Endothelial cell (in vitro differentiated cells): ENCODE measurements around the gene VWA2. TPM values are rescaled to one million over a fixed set of nuclear protein-coding genes. Genes with fewer than 3 reads are reported as not detected.

Experiments
- DNase-seq: peaks from one replicate; pipeline ENCODE4 v3.0.0; 2021; ENCODE audit warnings: low spot score
- H3K27ac Mint-ChIP-seq: one replicate; pipeline ENCODE4 v1.8.0; 2021; ENCODE audit warnings: mixed read lengths, inconsistent platforms; ENCODE audit not compliant: unreplicated experiment
- H3K27me3 Mint-ChIP-seq: one replicate; pipeline ENCODE4 v1.8.0; 2021; ENCODE audit warnings: mild to moderate bottlenecking, moderate library complexity, mixed read lengths, inconsistent platforms; ENCODE audit not compliant: unreplicated experiment
- H3K36me3 Mint-ChIP-seq: one replicate; pipeline ENCODE4 v1.8.0; 2021; ENCODE audit warnings: mild to moderate bottlenecking, low read depth, mixed read lengths, inconsistent platforms; ENCODE audit not compliant: unreplicated experiment
- H3K4me1 Mint-ChIP-seq: one replicate; pipeline ENCODE4 v1.8.0; 2021; ENCODE audit warnings: mild to moderate bottlenecking, mixed read lengths, inconsistent platforms; ENCODE audit not compliant: unreplicated experiment
- H3K4me3 Mint-ChIP-seq: one replicate; pipeline ENCODE4 v1.8.0; 2021; ENCODE audit warnings: mild to moderate bottlenecking, mixed read lengths, inconsistent platforms; ENCODE audit not compliant: unreplicated experiment
- H3K9me3 Mint-ChIP-seq: one replicate; pipeline ENCODE4 v1.8.0; 2021; ENCODE audit warnings: mixed read lengths, inconsistent platforms; ENCODE audit not compliant: unreplicated experiment
- CTCF ChIP-seq: fragments of 200-600 bp; sonication (generic); IDR thresholded peaks from one replicate; pipeline ENCODE4 v1.5.0; 2021; ENCODE audit warnings: antibody characterized with exemption; ENCODE audit not compliant: unreplicated experiment
- total RNA-seq: library from RNA; stranded (reverse); fragmentation: NEBNext Ultra II Directional; extraction: Animal tissue kit (Norgen Biotek cat#: 25700); gene quantifications from one replicate; pipeline ENCODE4 v1.2.1, GENCODE V29; 2021; ENCODE audit not compliant: unreplicated experiment

Gene VWA2
- total RNA-seq, 1 donor from 2014 or later: 2.4 TPM

DNA sequence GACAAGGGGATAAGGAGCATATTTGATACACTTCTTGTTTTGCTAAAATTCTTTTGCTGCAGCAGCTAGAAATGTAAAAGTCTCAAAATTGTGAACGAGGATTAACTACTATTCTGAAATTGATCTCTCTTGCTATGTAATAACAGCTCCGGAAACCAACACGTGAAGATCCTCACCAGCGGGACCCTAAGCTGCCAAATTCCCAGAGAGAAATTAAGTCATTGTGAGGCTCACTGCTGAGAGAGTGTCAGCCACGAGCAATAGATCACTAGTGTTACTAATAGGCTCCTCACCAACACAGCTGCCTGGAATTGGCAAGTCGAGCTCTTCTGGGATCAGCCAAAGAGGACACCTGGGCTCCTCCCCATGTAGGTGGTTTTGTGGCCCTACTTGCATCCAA, 5.6 kb upstream of the VWA2 start:
- no peak for DNase-seq
- no peaks in the 10 kb centered on the region for H3K27me3 Mint-ChIP-seq
- no peak overlapping the region for H3K27ac Mint-ChIP-seq
- no peaks in the 10 kb centered on the region for H3K36me3 Mint-ChIP-seq
- no peak for TF ChIP-seq CTCF
- H3K9me3 Mint-ChIP-seq: no peaks in the 10 kb centered on the region
- peaks cover 5% of the 10 kb centered on the region for H3K4me1 Mint-ChIP-seq
- H3K4me3 Mint-ChIP-seq: no peak overlapping the region

DNA sequence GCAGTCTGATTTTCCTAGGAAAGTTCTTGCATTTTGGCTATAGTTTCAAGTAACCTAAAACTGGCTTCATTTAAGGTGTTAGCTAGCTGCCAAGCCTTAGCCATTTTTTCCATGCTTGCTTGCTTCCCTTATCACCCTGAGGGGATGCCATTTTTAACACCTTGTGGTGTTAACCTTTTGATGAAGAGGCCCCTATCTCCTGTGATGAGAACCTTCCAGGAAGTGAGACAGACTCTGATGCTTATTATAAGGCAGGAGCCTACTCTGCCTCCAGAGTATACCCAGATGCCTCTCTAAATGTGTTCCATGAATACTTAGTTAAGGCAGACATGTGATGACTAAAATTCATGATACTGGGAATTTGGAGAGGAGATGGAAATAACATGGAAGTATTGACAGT, 4.9 kb upstream of the VWA2 start:
- Mint-ChIP-seq H3K27me3 (no peaks in the 10 kb centered on the region), H3K36me3 (no peaks in the 10 kb centered on the region), H3K4me3 (no peak overlapping the region), H3K27ac (no peak overlapping the region), H3K4me1 (peaks cover 5% of the 10 kb centered on the region), H3K9me3 (no peaks in the 10 kb centered on the region)
- no peak for TF ChIP-seq CTCF
- no peak for DNase-seq

- H3K27me3 Mint-ChIP-seq: peaks cover 3% of the 10 kb centered on the region
- no peak for TF ChIP-seq CTCF
- H3K27ac Mint-ChIP-seq: peak overlapping the region; percentile 36
- no peaks in the 10 kb centered on the region for H3K36me3 Mint-ChIP-seq
- H3K4me1 Mint-ChIP-seq: peaks cover 19% of the 10 kb centered on the region
- no peak for DNase-seq
- H3K9me3 Mint-ChIP-seq: no peaks in the 10 kb centered on the region
- H3K4me3 Mint-ChIP-seq: no peak overlapping the region
Measured at GRCh38 chr10:114239994-114240345, 916 bp downstream of the VWA2 start.

- Mint-ChIP-seq H3K27me3 (peaks cover 3% of the 10 kb centered on the region), H3K4me1 (peaks cover 28% of the 10 kb centered on the region), H3K36me3 (no peaks in the 10 kb centered on the region), H3K27ac (no peak overlapping the region), H3K4me3 (no peak overlapping the region), H3K9me3 (no peaks in the 10 kb centered on the region)
- no peak for TF ChIP-seq CTCF
- no peak for DNase-seq
Measured at GRCh38 chr10:114242235-114242634, 3.2 kb downstream of the VWA2 start.

DNA sequence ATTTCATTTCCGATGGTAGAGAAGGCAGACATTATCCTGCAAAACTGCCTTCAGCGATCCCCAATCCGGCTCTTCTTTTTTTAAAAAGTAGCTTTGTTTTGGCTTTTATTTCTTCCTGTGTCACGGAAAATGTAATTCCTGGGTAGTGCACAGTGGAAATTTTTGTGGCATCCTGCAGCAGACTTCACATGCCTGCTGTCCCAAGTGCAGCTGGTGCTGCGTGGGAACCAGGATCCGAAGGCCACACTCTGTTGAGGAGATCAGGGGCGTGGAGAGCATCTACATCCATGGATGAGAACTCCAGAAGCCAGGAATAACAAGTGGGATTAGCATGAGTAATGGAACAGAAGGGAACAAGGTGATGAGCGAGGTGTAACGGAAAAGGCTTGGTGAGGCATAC, 4.6 kb downstream of the VWA2 start:
- H3K9me3 Mint-ChIP-seq: no peaks in the 10 kb centered on the region
- H3K27me3 Mint-ChIP-seq: peaks cover 3% of the 10 kb centered on the region
- no peak for TF ChIP-seq CTCF
- no peak overlapping the region for H3K27ac Mint-ChIP-seq
- DNase-seq: no peak
- no peak overlapping the region for H3K4me3 Mint-ChIP-seq
- H3K4me1 Mint-ChIP-seq: peaks cover 31% of the 10 kb centered on the region
- H3K36me3 Mint-ChIP-seq: no peaks in the 10 kb centered on the region
